ENCODE data around the gene GAS2L2. TPM values are rescaled to one million over a fixed set of nuclear protein-coding genes. Genes with fewer than 3 reads are reported as not detected.

The GAS2L2 gene
- total RNA-seq, 1 donor from 2014 or later = not detected

- no peak overlapping the region for H3K4me3 ChIP-seq
- peaks cover 10% of the 10 kb centered on the region for H3K4me1 ChIP-seq
- intact Hi-C loops (cut with DNase I) = loop anchor here (5.0 kb wide), 2 partner anchors 41 to 121 kb away; no protein-coding TSS in a partner anchor
- no peaks in the 10 kb centered on the region for H3K36me3 ChIP-seq
- no peak for TF ChIP-seq CTCF (IDR thresholded peaks at IDR 0.05)
- TF ChIP-seq POLR2AphosphoS5 (IDR thresholded peaks at IDR 0.05; ENCODE audit: insufficient read depth in 1 of 2, low read depth in 1 of 2) = no peak
- TF ChIP-seq POLR2A (IDR thresholded peaks at IDR 0.05) = no peak
- H3K27me3 ChIP-seq = peaks cover 16% of the 10 kb centered on the region
- H3K9me3 ChIP-seq = no peaks in the 10 kb centered on the region
- DNase-seq (ENCODE audit: extremely low spot score in 2 of 2) = no peak
- H3K27ac ChIP-seq = no peak overlapping the region
Measured at GRCh38 chr17:35742896-35743477, 10.1 kb downstream of the GAS2L2 start.

GRCh38 chr17:35742496-35742895 lies 10.5 kb downstream of the GAS2L2 start:
- no peak for TF ChIP-seq POLR2A (IDR thresholded peaks at IDR 0.05)
- no peak for TF ChIP-seq POLR2AphosphoS5 (IDR thresholded peaks at IDR 0.05; ENCODE audit: insufficient read depth in 1 of 2, low read depth in 1 of 2)
- no peak for TF ChIP-seq CTCF (IDR thresholded peaks at IDR 0.05)
- intact Hi-C loops (cut with DNase I) = loop anchor here (5.0 kb wide), 2 partner anchors 40 to 120 kb away; no protein-coding TSS in a partner anchor
- no peak overlapping the region for H3K27ac ChIP-seq
- no peak for DNase-seq (ENCODE audit: extremely low spot score in 2 of 2)
- peaks cover 10% of the 10 kb centered on the region for H3K4me1 ChIP-seq
- H3K4me3 ChIP-seq = no peak overlapping the region
- H3K27me3 ChIP-seq = peaks cover 16% of the 10 kb centered on the region
- H3K9me3 ChIP-seq = no peaks in the 10 kb centered on the region
- H3K36me3 ChIP-seq = no peaks in the 10 kb centered on the region

- no peak for TF ChIP-seq CTCF (IDR thresholded peaks at IDR 0.05)
- no peak for TF ChIP-seq POLR2AphosphoS5 (IDR thresholded peaks at IDR 0.05; ENCODE audit: insufficient read depth in 1 of 2, low read depth in 1 of 2)
- no peak for TF ChIP-seq POLR2A (IDR thresholded peaks at IDR 0.05)
- Histone ChIP-seq H3K4me1 (peaks cover 10% of the 10 kb centered on the region), H3K4me3 (peak overlapping the region in 1 of 2 donors; percentile 30), H3K27ac (no peak overlapping the region), H3K9me3 (no peaks in the 10 kb centered on the region), H3K27me3 (peaks cover 16% of the 10 kb centered on the region), H3K36me3 (no peaks in the 10 kb centered on the region)
- DNase-seq (ENCODE audit: extremely low spot score in 2 of 2) = no peak
- intact Hi-C loops (cut with DNase I) = loop anchor here (5.0 kb wide), 2 partner anchors 39 to 119 kb away; no protein-coding TSS in a partner anchor
Measured at GRCh38 chr17:35740997-35741931, 11.8 kb downstream of the GAS2L2 start.

GRCh38 chr17:35740216-35740615 lies 12.8 kb downstream of the GAS2L2 start:
- Histone ChIP-seq H3K27me3 (peaks cover 16% of the 10 kb centered on the region), H3K36me3 (no peaks in the 10 kb centered on the region), H3K4me1 (peaks cover 10% of the 10 kb centered on the region), H3K9me3 (no peaks in the 10 kb centered on the region), H3K4me3 (no peak overlapping the region), H3K27ac (no peak overlapping the region)
- intact Hi-C loops (cut with DNase I) = loop anchor here (5.0 kb wide), 2 partner anchors 38 to 118 kb away; no protein-coding TSS in a partner anchor
- TF ChIP-seq POLR2AphosphoS5 (IDR thresholded peaks at IDR 0.05; ENCODE audit: insufficient read depth in 1 of 2, low read depth in 1 of 2) = no peak
- no peak for TF ChIP-seq POLR2A (IDR thresholded peaks at IDR 0.05)
- TF ChIP-seq CTCF (IDR thresholded peaks at IDR 0.05) = no peak
- DNase-seq (ENCODE audit: extremely low spot score in 2 of 2) = no peak

Measured in vagina (tissue), 2 donors.